TTC549 (cell line): ENCODE measurements around the gene WNT4.

Experiments used
- FAIRE-seq: peaks from 2 replicates; lab custom pipeline; 2012; peaks lifted over from hg19 to GRCh38; lab: Jason Lieb, UNC

The WNT4 gene

DNA sequence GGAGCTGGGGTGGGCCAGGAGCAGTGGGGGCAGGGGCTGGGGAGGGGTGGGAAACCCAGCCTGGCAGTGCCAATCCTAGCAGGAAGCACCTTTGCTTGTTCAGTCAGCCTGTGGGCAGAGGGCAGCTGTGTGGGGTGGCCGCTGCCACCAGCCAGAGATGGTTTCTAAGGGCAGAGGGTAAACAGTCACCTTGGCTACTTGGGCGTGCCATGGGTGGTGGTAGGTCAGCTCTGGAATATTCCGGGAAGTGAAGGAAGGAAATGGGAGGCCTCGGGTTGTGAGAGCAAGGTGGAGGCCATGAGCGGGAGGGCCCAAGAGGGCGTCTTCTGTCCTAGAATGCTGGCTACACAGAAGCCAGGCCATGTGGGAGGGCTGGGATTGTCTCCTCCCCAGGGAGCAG lies 20.7 kb upstream of the WNT4 start:
- no peak for FAIRE-seq

DNA sequence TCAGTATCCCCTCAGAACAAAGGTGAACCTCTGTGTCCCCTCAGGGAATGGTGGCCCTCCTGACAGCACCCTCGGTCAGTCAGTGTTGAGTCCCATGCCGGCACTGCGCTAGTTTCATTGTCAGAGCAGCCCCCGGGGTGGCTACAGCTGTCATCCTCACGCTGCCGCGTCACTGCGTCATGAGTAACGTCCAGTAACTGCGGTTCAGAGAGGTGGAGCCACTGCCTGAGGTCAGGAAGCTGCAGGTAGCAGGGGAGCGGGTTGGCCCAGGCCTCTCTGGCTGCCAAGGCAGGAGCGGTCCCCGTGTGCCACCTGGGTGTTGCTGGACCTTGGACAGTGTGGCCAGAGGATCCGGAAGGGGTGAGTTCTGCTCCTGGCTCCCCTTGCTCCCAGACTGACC lies 20.2 kb upstream of the WNT4 start:
- FAIRE-seq, result no peak

DNA sequence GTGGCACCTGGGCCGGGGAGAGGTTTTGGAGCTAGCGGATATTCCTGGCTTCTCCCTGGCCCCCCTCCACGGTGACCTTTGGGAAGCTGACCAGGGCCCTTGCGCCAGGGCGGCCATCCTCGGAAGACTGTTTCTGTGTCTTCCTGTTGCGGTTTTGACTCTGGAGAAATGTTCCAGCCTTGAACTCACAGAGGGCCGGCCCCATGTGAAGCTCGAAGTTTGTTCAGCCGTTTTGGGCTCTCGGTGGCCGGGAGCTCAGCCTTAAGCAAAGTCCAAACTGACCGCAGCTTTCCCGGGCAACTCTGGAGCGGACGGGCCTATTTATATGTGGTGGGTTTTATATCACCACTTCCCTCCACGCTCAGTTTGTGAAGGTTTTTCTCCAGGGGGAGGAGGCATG lies 17.0 kb upstream of the WNT4 start:
- no peak for FAIRE-seq

DNA sequence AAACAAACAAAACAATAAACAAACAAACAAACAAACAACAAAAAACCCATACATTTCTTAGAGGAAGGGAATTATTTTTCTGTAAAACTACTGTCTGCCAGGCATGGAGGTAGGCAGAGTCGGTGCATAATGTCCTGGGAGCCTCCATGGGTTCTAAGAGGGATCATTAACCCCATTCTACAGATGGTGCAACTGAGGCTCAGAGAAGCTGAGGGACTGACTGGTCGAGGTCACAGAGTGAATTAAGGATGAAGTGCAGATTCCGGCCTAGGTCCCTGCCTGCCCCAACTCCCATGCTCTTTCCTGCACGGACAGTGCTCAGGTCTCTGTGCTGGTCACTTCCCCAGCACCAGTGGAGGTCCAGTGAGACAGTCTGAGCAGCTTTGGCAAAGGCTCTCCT lies 15.8 kb upstream of the WNT4 start:
- no peak for FAIRE-seq

GRCh38 chr1:22157359-22157966 lies 14.6 kb upstream of the WNT4 start:
- no peak for FAIRE-seq

GRCh38 chr1:22155517-22155916 lies 12.6 kb upstream of the WNT4 start:
- FAIRE-seq, result no peak

DNA sequence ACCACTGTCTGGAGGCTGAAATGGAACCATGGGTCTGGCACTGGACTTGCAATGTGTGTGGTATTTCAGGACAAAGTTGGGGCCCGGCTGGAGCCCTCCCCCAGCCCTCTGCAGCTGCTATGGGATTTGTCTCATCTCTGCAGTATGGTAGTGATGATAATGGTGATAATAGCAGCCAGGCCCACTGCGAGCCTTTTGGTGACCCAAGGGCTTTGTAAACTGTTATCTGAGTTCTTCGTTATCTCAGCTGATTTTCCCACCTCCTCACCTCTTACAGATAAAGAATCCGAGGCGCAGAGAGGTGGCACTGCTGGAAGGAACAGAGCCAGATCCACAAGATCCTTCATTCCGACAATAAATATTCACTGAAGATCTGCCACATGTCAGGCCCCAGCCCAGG lies 11.7 kb upstream of the WNT4 start:
- FAIRE-seq, result no peak

DNA sequence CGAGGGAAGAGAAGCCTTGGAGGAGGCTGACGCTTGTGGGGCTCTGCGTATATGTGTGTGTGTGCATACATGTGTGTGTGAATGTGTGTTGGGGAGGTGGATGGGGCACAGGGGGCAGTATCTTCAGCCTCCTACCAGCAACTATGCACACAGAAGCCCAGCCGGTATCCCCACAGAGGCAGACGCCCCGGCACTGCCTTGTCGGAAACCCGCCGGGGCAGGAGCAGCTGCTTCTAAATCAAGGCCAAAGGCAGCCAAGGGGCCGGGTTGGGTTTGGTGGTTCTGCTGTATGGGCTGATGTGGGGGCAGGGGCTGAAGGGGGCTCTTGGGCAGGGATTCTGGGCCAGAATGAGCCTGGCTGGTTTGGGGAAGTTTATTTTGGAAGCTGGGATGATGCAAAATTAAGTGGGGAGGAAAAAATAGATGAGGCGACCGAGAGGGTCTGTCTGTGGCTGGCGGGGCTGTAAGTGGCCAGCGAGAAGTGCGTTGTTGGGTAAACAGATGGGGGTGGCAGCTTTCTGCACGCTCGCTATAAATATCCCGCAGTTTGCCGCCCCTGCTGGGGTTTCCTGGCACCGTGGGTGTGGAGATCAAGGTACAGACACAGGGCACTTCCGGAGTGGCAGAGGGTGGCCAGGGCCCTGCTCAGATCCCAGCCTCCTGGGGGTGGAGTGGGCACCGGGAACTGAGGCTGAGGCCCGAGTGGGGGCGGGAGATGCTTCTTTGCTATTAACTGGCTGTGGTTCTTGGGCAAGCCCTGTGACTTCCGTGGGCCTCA lies 11.0 kb upstream of the WNT4 start:
- no peak for FAIRE-seq

- FAIRE-seq, result no peak
These were observed 8.0 kb upstream of the WNT4 start for GRCh38 chr1:22150923-22151322.

DNA sequence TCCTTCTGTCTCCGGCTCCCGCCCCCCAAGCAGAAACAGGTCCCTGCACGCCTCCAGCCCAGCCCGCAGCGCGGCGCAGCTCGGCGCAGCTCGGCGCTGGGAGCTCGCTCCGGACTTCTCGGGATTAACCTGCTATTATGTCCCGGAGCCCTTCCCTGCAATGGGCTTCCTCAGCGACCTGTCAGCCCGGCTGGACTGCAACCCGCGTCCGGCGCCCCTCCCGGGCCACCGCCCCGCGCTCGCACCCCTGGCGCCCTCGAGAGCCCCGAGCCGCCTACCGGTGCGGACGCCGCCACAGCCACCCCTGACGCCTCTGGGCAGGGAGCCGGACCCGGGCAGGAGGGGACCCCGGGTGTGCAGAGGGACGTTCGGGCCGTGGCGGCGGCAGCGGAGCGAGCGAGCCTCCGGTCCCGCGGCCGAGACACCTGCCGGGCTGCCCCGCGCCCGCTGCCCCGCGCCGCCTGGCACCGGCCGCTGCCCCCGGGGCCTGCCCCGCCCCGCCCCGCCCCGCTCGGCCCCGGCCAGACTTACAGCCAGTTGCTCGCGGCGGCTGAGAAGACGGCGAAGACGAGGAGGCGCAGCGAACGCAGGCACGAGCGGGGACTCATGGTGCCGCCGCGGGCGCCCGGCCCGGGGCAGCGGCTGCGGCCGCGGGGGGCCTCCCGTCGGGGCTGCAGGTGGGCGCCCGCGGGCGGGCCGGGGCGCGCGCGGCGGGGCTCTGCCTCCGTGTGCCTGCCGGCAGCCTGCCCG lies 407 bp downstream of the WNT4 start:
- FAIRE-seq, result no peak

DNA sequence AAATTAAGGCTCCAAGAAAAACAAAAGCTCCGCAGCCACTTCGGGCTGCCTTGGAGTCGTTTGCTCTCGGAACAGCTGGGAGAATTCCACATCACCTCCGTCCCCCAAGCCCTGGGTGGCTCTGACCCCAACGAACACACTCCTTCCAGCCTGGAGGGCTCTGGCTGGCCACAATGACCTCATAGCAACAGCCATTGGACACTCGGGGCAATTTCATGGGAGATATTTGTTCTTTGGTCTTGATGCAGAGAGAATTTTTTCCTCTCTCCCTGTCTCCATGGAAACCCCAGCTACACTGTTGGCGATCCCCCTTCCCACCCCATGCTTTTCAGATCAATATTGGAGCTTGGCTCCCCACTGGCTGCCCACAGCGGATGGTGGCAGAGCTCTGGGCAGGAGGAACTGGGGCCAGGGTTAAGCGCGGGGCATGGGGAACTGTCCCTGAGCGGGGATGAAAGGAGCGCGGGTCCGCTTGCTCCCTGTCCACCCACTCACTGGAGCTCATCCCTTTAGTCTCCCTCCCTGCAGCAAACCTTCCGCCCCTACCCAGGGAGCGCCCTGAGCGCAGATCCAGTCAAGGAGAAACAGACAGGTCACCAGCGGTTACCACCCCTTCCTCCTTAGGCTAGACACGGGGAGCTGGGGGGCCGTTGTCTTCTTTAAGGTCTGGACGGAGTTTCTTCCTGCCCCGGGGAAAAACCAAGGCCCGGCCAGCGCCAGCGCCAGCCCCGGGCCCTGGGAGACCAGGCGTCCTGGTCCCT lies 1.2 kb downstream of the WNT4 start:
- no peak for FAIRE-seq

GRCh38 chr1:22140694-22141093 lies 2.2 kb downstream of the WNT4 start:
- no peak for FAIRE-seq

- FAIRE-seq, result no peak
These were observed 3.1 kb downstream of the WNT4 start for GRCh38 chr1:22139817-22140216.

GRCh38 chr1:22139066-22139594 lies 3.8 kb downstream of the WNT4 start:
- no peak for FAIRE-seq

GRCh38 chr1:22137004-22137720 lies 5.7 kb downstream of the WNT4 start:
- no peak for FAIRE-seq

DNA sequence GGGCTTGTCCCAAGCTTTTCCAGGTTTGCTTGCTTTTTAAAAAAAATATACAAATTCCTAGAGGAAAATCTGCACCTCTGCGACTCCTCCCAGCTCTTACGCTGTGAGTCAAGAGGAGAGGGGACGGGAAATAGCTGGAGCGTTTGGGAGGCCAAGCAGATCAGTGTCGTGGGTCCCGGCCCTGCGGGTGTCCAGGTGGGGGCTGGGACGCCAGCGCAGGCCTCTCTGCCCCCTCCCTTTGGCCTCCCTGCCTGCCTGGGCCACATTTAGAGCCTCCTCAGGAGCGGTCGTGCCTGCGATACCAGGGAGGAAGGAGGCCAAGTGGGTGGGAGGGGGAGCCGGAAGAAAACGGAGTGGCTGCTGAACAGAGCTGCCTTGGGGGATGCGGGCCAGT lies 9.0 kb downstream of the WNT4 start:
- no peak for FAIRE-seq

GRCh38 chr1:22133247-22133930 lies 9.5 kb downstream of the WNT4 start:
- FAIRE-seq, result no peak

GRCh38 chr1:22132517-22133235 lies 10.2 kb downstream of the WNT4 start:
- no peak for FAIRE-seq

DNA sequence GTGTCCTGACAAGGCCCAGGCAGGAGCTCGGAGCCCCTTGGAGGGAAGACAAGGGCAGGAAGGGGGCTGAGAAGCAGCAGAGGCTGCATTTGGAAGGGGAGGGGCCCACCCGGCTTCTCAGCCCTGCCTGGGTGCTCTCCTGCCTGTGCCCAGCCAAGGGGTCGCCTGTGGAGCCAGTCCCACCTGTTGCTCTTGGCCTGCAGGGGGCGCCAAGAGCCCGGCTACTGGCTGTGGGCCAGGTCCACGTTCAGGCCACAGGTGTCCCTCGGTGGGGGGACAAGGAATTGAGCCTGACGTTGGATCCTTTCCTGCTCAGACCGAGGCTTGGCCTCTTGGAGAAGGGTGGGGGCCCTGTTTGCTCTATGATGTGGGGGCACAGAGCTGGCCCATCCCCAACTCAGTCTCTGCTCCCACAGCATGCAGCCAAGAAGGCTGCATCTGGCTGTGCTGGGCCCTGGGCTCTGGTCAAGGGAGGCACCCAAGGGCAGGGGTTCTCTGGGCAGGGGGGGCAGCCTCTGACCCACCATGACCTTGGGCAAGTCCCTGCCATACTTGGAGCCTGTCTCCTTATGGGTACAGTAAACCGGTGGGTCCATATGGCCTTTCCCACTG lies 10.9 kb downstream of the WNT4 start:
- FAIRE-seq, result no peak

- FAIRE-seq, result no peak
These were observed 11.8 kb downstream of the WNT4 start for GRCh38 chr1:22131062-22131461.
